Erythroblast (primary cell): ENCODE results near the gene SPTBN4.
A peak's percentile ranks its signal among the peaks of the same experiment; 100 is the strongest.

ENCODE experiments used
- DNase-seq, 2 experiments: peaks; one replicate each; lab custom pipeline; 2025; lab: John Stamatoyannopoulos, UW
- GATA1 ChIP-seq: IDR thresholded peaks from 2 replicates; pipeline ENCODE4 v1.6.1; 2011; ENCODE audit warnings: low read depth, mild to moderate bottlenecking, control low read depth, low read length, moderate library complexity
- POLR2A ChIP-seq: IDR thresholded peaks from 2 replicates; pipeline ENCODE4 v1.6.1; 2011; ENCODE audit warnings: mild to moderate bottlenecking, low read length

SPTBN4 gene

DNA sequence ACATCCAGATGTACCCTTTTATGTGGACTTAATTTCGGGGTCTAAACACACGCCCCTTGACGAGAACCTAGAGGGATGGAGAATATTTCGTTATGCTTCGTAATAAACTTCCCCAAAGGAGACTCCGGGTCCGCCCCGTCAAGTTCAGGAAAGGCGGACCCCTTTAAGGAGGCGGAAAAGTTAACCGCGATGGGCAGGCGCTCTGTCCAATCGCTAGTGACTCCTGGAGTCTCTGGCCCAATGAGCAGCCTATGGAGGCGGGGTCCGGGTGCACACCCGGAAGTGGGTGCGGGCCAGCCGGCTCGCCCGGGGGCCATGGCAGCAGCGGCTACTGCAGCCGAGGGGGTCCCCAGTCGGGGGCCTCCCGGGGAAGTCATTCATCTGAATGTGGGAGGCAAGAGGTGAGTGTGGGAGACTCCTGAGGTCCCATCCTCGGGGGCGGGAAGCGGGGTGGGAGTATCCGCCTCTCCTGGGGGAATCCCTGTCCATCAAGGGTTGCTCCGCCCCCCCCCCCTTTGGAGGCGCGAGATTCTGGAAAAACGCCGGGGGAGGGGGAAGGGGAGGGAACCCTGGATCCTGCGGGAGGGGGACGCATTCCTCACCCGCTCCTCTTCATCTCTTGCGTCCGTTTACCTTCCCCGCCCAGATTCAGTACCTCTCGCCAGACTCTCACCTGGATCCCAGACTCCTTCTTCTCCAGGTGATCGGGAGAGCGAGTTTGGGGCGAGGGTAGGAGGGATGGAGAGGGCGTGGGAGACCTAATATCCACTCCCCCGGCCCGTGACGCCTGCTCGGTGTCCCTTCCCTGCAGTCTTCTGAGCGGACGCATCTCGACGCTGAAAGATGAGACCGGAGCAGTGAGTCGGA, 110.0 kb downstream of the SPTBN4 start, which contains the start of gene SHKBP1:
Gene SHKBP1, plus strand, starts transcription at position 289 of the 867 bp plus-strand sequence. Its CDS starts 27 bp downstream, at position 316.
- no peak for TF ChIP-seq GATA1
- peak; percentile 75 for TF ChIP-seq POLR2A
- DNase-seq: peak; percentile 95 to 97

DNA sequence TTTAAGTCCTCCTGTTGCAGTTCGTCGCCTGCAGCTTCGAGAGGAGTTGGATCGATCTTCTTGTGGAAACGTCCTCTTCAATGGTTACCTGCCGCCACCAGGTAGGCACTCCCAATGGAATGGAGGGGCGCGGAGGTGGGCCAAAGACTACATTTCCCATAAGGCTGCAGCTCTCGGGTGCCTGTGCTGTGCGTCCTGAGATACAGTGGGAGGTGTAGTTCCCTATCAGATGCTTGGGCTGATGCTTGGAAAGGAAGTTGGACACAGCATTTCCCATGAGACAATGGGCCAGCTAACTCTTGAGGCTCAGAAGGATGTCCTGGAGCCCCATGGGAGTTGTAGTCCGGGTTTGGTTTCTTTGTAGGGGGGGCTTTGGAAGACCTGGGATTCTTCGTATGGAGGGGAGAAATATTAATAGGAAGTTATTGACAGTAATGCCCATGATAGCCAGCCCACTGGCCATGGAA, 111.7 kb downstream of the SPTBN4 start:
- DNase-seq: peak; percentile 73 to 74
- TF ChIP-seq GATA1 (no peak), POLR2A (no peak)

DNA sequence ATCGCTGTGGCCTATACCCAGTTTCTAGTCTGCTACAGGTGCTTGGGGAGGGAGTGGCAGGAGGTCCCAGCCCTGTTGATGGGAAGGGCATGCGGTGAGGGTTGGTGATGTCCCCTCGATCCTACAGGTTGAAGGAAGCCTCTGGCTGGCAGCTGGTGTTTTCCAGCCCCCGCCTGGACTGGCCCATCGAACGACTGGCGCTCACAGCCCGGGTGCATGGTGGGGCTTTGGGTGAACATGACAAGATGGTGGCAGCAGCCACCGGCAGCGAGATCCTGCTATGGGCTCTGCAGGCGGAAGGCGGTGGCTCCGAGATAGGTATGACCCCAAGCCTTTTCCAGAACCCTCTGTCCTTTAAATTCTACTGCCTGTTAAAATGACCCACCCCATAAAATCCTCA, 113.8 kb downstream of the SPTBN4 start:
- DNase-seq: no peak
- TF ChIP-seq GATA1 (no peak), POLR2A (no peak)

DNA sequence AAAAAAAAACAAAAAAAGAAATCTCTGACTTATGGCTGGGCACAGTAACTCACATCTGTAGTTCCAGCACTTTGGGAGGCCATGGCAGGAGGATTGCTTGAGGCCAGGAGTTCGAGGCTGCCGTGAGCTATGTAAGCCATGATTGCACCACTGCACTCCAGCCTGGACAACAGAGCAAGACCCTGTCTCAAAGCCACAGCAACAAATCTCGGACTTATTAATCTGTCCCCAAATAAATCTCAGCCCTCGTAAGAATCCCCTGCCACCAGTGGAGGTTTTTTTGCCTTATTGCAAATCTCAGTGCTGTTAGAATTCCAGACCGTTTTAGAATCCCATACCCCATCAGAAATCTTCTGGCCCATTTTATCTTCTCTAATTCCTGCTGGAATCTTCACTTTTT, 114.7 kb downstream of the SPTBN4 start:
- no peak for DNase-seq
- no peak for TF ChIP-seq GATA1

DNA sequence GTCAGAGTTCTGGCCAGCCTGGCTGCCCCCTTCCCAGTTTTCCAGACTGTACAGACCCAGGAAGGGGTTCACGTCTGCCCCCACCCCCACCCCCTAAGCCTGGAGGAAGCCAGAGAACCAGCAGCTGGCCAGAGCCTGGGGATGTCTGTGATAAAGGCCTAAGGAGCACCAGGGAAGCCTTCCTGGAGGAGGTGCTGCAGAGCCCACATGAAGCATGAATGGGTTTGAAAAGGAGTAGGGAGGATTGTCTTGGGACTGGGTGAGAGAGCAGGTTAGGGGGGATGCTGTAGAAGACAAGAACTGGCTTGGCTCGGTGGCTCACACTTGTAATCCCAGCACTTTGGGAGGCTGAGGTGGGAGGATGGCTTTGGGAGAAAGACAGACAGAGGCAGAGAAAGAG, 115.7 kb downstream of the SPTBN4 start:
- TF ChIP-seq GATA1 (no peak), POLR2A (no peak)
- no peak for DNase-seq

DNA sequence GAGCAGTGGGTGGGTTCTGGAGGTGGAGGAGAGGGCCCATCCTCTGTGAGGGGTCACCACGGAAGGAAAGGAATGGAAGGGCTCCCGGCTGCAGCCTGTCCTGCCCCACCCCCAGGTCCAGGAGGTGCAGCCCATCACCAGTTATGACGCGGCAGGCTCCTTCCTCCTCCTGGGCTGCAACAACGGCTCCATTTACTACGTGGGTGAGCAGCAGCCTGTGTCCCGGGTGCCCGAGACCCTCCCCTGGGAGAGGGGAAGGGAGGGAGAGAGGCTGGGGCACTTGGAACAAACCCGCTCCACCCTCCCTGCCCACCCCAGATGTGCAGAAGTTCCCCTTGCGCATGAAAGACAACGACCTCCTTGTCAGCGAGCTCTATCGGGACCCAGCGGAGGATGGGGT, 116.5 kb downstream of the SPTBN4 start:
- DNase-seq: no peak
- no peak for TF ChIP-seq POLR2A
- no peak for TF ChIP-seq GATA1

DNA sequence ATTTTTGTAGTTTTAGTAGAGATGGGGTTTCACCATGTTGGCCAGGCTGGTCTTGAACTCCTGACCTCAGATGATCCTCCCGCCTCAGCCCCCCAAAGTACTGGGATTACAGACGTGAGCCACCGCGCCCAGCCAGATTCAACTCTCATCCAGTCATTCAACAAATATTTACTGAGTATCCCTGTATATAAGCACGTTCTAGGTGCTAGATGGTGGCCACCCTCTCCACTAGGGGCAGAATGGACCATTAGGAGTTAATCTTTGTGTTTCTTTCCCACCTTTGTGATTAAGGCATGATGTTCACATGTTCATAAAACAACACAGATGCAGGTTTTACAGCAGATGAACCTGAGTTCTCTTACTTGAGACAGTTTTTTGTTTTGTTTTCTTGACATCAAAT, 117.2 kb downstream of the SPTBN4 start:
- TF ChIP-seq POLR2A (no peak), GATA1 (no peak)
- DNase-seq: no peak

DNA sequence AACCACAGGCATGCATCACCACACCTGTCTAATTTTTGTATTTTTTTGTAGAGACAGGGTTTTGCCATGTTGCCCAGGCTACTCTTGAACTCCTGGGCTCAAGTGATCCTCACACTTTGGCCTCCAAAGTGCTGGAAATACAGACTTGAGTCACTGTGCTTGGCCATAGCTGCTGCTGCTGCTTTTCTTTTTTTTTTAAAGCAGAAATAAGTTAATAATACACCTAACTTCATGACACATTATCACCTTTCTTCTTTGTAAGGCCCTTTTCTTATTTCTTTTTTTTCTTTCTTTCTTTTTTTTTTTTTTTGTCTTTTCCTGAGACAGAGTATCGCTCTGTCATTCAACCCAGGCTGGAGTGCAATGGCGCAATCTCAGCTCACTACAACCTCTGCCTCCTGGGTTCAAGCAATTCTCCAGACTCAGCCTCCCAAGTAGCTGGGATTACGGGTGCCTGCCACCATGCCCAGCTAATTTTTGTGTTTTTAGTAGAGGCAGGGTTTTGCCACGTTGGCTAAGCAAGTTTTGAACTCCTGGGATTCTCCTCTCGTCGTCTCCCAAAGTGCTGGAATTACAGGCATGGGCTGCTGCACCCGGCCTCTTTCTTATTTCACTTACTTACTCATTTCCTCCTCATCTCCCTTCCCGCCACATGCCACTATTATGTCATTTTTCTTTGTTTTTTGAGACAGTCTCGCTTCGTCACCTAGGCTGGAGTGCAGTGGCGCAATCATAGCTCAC, 118.6 kb downstream of the SPTBN4 start:
- no peak for TF ChIP-seq GATA1
- no peak for TF ChIP-seq POLR2A
- no peak for DNase-seq

DNA sequence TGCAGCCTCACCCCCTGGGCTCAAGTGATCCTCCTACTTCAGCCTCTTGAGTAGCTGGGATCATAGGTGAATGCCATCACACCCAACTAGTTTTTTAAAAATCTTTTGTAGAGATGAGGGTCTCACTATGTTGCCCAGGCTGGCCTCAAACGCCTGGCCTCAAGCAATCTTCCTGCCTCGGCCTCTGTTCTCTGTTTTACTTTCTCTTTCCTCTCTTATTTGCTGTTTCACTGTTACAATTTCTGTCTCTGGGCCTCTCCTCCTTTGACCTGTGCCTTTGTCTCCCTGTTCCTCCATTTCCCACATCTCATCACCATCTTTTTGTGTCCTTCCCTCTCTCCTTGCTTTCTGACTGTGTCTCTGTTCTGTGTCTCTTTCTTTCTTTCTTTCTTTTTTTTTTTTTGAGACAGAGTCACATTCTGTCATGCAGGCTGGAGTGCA, 119.2 kb downstream of the SPTBN4 start:
- no peak for DNase-seq
- TF ChIP-seq POLR2A: no peak
- TF ChIP-seq GATA1: no peak

DNA sequence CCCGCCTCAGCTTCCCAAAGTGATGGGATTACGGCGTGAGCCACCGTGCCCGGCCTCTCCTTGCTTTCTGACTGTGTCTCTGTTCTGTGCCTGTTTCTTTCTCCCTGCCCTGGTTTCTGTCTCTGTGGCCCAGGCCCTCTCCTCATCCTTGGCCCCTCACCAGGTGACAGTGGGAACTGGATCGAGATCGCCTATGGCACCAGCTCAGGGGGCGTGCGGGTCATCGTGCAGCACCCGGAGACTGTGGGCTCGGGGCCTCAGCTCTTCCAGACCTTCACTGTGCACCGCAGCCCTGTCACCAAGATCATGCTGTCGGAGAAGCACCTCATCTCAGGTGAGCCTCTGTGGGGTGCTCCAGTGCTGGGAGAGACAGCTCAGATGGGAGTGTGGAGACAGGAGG, 119.8 kb downstream of the SPTBN4 start:
- DNase-seq: no peak
- TF ChIP-seq POLR2A: no peak
- TF ChIP-seq GATA1: no peak

DNA sequence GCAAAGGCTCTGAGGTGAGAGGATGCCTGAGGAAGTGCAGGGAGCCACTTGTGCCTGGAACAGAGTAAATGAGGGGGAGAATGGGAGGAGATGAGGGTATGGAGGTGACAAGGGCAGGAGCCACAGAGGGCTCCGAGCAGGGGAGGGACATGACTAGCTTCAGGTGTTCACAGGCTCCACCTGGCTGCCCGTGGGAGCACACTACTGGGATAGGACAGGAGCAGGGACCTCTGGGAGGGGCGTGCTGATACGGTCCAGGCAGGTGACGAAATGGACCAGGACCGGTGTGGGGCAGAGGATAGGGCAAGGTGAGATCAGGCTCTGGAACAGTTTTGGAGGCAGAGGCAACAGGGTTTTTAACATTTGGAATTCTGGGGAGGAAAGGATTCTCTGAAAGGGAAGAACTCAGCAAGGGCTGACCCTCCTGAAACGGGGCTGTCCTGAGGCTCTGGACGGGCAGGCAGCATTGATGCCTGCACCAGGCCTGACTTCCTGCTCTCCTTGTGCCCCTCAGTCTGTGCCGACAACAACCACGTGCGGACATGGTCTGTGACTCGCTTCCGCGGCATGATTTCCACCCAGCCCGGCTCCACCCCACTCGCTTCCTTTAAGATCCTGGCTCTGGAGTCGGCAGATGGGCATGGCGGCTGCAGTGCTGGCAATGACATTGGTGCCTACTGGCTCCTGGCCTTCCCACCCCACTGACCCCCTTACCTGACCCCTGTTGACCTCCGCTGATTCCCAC, 121.5 kb downstream of the SPTBN4 start:
- no peak for TF ChIP-seq POLR2A
- no peak for TF ChIP-seq GATA1
- DNase-seq: no peak

DNA sequence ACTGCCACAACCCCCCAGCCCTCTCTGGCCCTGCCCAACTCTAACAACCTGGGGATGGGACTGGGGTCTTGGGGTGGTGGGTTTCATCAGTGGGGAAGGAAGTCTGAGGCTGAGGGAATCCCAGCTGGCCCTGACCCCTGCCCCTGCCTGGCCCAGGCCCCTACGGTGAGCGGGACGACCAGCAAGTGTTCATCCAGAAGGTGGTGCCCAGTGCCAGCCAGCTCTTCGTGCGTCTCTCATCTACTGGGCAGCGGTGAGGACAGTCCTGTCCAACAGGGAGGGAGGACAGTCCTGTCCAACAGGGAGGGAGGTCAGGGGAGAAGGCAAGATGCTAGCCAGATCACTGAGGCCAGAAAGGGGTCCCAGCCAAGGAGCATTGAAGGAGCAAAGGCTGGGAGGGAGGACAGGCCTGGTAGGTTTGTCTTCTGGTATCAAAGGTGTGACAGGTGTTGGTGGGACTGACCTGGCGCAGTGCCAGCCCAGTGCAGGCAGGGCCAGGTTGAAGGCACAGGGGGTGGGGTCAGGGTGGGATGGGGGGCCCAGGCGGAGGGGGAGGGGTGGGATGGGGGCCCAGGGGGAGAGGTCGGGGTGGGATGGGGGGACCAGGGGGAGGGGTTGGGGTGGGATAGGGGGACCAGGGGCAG, 122.2 kb downstream of the SPTBN4 start:
- TF ChIP-seq GATA1 (no peak), POLR2A (no peak)
- DNase-seq: no peak

DNA sequence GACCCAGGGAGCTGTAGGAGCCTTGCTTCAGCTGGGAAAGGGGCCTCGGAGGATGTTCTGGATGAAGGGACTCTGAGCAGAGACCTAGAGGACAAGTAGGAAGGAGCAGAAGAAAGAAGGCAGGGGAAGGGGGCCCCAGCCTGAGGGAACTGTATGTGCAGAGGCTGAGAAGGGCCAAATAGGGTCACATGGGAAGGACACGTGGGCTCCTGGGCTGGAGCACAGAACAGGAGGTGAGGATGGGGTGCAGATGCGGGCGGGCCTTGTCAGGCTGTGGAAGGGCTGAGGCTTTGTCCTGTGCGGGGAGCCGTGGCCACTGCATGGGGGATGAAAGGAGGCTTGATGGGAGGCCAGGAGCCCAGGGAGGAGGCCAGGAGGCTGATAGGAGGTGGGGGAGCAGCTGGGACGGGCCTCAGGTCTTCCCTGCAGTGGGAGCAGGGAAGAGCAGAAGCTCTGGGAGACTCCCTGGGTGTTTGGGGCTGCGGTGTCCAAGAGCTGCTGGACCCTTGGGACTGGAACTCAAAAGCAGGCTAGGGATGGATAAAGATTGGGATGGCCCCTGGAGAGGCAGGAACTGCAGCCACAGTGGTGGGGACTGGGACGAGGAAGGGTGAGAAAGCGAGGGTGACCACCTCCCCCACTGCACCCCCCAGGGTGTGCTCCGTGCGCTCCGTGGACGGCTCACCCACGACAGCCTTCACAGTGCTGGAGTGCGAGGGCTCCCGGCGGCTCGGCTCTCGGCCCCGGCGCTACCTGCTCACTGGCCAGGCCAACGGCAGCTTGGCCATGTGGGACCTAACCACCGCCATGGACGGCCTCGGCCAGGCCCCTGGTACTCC, 123.0 kb downstream of the SPTBN4 start:
- TF ChIP-seq POLR2A (no peak), GATA1 (no peak)
- no peak for DNase-seq
